ENCODE data around the gene DGUOK.
A peak's percentile ranks its signal among the peaks of the same experiment; 100 is the strongest.

Gene DGUOK

DNA sequence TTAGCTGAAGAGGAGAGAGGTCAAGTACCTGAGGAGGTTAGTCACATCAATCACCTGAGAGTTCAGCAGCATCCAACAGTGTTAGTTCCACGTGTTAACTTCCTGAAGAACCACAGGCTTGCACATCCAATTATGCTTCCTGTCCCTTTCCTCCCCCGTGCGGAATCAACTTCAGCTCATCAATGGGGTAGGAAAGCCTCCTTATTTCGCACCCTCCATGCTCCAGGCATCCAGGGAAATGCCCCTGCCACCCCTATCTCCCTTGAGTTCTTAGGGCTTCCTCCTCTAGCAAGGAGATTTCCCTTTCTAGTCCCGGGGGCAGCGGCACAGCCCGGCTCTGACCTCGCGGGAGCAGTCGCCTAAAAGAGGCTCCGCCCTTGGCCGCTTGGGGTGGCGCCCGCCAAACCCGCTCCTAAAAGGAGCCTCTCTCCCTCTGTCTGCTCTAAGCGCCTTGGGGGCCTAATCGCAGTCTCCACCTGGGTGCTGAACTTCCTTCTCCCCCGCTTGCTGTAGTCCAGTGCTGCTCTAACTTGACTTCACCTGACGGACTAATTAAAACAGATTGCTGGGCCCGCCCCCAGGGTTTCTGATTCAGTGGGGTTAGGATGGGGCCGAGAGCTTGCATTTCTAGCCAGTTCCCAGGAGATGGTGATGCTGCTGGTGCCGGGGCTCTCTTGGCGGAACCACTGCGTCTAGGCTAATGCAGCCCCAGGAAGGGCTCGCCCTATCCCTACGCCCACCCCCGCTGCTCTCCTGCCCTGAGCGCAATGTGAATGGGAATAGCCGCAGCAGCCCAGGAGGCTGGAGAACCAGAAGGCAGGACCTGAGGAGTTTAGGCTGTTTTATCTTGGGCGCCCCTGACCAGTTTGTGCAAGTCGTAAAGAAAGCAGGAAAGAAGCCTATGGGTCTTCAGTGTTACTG, 54.7 kb downstream of the DGUOK start:
- no peak for DNase-seq

DNA sequence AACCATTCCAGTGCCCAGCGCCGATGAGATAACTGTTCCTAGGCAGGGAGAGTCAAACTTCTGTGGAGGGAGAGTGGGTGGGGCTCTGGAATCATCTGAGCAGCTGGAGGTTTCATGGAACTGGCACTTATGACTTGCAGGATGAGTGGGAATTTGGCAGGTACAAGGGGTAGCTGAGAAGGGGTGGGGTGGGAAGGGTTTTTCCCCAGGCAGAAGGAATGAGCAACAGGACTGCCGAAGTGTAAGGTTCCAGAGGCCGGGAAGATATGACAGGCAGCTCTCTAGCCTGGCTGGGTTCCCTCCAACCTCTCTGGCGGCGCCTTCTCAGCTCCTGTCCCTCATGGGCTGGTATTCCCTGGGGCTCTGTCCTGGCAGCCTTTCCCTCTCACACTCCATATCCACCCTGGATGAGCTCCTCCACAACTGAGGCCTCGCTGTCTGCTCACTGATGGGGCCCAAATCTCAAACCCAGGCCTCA, 55.5 kb downstream of the DGUOK start:
- no peak for DNase-seq

DNA sequence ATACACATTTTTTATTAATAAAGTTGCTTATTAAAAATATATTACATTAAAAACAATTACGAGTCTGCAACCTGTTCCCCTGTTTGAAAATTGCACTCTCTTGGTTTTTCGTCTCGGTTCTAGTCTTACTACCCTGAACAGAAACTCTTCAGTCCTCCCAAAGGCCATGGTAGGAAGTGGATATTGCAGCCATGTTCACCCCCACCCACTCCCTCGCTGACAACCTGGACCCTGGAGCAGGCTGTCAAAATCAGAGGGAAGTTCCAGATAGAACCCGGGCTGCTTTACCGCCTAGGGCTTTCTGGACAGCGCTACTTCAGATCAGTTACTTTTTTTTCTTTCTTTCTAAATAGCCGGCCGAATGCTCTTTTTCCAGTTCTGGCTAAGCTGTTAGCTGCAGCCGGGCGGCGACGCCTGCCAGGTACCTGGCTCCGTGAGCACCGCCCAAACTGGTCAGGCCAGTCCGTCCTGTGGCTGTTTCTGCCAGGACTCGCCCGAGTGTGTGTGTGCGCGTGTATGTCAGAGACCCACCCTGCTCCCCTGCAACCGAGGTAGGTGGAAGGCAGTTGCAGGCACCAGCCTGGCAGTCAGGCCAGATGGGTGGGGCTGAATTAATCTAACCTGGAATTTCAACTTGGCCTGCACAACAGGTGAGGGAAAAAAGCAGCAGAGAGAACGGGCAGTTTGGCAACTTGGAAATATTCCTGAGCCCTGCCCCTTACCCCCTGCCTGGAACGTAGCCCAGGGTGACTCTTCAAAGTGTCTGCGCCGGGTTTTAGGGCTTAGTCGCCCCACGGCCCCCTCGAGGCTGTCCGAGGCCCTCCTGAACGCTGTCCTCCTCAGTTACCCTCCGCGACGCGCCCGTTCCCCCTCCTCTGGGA, 56.9 kb downstream of the DGUOK start:
- no peak for DNase-seq

DNA sequence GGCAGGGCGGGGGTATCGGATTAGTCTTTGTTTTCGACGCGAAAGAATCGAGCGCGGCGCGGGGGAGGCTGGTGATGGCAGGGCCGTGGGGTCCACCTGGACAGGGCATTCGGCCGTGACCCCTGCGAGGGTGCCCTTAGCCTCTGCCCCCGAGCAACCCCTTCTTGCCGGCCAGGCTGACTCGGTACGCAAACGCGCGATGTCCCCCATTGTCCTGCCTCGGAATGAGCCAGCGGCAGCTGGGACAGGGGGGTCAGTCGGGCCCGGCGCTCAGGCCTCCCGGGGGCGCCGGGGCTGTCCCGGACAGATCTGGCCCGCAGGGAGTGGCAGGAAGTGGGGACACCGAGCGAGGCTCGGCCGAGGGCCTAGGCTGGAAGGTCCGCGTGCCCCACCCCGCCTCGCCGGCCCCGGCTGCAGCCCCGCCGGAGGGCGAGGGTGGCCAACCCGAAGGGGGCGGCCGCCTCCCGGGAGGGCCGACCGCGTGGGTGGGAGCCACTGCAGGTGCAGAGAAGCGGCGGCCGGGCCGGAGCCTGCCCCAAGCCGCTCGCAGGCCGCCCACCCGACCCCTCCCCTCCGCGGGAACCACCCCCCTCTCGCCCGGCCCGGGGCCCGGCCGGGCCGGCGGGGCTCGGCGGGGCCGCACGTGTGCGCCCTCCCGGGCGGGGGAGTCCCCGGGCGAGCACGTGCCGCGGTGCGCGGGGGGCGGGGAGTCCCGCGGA, 57.7 kb downstream of the DGUOK start, which contains the start of gene TET3:
TSS of gene TET3 (plus strand) at position 708 of the 719 bp plus-strand sequence. CDS start 1,494 bp downstream, outside the sequence.
- peak; percentile 60 for DNase-seq

DNA sequence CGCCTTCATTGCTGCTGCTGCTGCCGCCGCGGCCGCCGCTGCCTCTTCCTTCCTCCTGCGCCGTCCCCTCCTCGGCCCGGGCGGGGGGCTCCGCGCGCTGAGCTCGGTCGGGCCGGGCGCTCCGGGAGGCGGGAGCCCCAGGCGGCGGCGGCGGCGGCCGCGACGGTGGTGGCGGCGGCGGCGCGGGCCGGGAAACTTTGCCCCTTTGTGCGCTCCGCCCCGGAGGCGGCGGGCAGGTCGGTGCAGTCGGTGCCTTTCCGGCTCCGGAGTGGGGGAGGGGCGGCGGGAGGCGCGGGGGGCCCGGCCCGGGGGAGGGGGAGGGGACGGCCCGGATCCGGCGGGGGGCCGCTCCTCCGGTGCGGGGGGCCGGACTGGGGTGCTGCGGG, 58.2 kb downstream of the DGUOK start:
- peak; percentile 47 for DNase-seq

DNA sequence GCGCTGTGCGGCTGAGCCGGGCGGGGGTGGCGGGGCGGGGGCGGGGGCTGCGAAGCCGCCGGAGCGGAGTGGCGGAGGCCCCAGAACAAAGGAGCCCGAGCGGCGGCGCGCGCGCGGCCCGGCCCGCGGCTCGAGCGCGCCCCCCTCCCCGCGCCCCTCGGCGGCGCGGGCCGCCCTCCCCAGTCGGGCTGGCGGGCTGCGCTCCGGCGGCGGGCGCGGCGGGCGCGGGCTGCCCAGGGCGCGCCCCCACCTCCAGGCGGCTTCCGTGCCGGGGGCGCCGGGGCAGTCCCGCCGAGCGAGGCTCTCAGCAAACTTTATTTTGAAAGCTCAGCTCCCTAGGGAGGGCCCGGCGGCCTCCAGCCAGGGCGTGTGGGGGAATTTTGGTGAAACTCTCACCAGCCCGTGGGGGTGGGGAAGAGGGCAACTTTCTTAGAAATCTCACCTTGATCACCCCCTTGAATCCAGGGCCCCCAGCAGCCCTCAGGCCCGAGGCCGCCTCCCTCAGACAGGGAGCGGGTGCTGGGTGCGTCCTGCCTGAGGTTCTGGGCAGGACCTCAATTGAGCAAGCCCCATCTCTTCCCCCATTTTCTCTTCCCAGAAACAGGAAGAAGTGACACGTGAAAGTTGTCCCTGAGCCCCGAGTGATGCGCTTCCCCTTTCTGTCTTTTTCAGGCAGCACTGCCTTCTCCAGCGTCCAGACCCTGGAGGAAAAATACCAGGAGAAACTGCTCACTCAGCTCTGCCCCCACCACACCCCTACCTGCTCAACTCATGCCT, 58.8 kb downstream of the DGUOK start:
- no peak for DNase-seq

DNA sequence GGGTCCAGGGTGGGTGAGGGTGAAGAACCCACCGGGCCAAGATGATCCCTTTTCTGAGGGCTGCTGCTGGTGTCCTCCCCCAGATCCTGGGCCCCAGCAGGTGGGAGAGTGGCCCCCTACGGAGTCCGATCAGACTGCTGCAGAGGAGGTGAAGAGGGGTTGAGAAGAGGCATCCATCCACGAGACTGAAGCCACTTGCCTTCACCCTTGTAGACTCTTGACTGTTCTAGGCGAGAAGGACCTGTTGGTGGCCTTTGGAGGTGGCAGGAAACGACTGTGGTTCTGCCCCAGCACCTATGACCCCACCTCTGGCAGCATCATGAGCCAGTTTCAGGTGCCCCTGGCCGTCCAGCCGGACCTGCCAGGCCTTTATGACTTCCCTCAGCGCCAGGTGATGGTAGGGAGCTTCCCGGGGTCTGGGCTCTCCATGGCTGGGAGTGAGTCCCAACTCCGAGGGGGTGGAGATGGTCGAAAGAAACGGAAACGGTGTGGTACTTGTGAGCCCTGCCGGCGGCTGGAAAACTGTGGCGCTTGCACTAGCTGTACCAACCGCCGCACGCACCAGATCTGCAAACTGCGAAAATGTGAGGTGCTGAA, 59.5 kb downstream of the DGUOK start:
- DNase-seq, result no peak

DNA sequence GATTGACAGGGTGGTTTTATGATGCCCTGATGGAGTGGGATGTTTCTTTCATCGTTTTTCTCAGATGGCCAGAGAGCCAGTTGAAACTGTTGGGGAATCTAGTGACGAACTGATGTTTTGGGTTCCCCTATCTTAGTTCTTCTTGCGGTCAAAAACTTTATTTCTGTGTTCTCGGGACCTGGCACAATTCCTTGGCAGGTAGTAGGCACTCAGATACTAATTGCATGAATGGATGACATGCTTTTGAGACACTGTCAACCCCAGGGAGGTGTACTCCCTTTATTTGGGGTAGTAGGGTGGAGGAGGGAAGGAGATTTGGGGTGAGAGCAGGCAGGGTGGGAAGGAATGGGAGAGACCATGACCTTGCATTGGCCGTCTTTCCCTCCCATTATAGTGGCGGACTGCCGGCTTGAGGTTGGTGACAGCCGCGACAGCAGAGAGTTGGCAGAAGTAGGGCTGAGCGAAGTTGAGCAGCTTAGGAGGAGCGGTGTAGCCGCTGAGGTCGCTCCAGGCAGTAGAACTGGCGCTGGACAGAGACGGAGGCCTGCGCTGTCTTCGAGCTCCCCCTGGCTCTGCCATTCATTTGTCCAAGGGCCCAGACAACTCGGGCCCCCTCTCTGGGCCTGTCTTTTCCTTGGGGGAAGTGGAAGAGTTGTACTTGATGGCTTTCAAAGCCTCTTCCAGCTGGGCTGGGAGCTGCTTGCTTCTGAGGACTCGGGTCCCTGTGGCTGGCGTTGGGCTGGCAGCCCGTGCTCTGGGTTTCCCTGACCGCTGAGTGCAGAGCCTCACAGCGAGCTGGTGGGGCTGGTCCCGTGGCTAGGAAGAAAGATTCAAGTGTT, 60.6 kb downstream of the DGUOK start:
- DNase-seq, result no peak

DNA sequence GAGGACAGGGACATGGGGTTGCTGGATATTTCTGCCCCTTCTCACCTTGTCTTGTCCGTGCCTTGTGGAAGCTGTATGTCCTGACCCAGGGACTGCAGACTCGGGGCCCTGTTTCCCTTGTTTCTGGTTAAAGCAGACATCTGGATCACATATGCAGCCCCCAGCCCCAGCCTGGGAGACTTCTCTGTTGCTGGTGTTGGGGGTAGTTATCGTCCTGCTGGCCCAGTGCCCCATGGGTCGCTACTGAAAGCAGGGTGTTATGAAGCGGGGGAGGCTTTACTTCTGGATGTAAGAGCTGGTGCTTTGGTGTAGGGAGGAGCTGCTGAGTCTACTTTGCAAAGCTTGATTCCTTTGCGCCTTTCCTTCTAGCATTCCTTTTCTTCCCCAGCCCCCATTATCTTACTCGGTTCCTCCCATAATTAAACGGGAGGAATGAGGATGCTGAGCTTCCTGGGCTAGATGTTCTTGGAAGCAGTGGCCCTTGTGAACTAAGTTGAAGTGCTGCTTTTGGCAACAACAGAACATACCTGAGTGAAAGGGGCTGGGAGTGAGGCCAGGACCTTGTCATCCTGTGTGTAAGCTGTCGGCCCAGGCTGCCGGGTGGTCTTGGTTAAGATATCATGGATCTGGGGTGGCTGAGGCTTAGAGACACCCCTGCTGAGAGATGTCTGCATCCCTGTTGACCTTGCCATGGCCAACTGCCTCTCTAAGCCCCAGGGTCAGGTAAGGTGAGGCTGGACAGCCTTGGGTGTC, 61.4 kb downstream of the DGUOK start:
- DNase-seq, result no peak

DNA sequence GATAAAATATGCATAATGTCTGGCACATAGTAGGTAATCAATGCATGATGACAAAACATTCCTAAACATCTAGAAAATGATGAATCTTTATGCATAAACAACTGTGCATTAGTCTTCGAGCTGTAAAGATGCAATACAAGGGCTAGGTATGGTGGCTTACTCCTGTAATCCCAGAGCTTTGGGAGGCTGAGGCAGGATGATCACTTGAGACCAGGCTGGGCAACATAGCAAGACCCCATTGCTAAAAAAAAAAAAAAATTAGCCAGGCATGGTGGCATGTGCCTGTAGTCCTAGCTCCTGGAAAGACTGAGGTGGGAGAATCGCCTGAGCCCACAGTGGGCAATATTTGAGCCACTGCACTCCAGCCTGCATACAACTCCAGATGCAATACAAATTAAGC, 63.3 kb downstream of the DGUOK start:
- DNase-seq, result no peak

DNA sequence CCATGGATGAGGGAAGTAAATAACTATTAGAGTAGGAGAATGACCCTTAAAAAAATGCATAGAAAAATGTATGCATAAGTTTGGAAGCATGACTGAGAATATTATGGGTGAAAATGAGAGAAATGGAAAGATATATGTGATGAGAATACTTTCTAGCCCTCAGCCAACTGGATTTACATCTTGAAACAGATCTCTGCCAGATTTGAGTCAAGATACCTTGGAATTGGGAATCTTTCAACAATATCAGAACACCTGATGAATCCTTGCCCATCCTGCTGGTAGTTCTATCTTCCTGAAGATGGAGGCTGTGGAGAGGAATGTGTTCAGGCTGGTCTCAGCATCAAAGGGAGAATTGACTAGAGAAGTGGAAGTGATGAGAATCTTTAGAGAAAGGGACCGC, 63.9 kb downstream of the DGUOK start:
- no peak for DNase-seq

DNA sequence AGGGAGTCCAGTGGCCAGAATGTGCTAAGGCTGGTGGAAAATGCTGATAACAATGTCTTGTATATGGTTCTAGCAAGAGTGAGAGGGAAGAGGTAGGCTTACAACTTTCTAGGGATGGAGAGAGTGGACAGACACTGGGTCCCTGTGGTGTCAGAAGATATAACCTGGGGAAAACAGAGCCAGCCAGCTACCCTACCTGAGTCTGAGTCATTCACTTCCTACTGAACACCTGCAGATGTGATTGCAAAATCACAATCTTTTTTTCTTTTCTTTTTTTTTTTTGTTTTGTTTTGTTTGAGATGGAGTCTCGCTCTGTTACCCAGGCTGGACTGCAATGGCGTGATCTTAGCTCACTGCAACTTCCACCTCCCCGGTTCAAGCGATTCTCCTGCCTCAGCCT, 65.4 kb downstream of the DGUOK start:
- DNase-seq, result no peak

DNA sequence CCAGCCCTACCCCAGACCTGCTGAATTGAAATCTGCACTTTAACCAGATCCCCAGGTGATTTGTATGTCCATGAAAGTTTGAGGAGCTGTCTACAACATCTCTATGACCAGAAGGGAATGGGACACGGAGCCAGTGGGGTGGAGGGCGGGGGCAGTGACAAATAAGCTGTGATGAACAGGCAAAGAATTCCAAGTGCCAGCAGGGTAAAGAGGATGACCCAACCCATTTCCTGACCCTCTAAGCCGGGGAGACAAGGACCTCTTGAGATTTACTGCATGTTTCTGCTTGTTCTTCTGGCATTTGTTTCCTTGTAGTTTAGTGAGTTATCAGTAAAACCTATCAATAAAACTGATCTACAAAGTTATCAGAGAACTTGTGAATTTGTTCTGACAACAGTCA, 66.7 kb downstream of the DGUOK start:
- no peak for DNase-seq

DNA sequence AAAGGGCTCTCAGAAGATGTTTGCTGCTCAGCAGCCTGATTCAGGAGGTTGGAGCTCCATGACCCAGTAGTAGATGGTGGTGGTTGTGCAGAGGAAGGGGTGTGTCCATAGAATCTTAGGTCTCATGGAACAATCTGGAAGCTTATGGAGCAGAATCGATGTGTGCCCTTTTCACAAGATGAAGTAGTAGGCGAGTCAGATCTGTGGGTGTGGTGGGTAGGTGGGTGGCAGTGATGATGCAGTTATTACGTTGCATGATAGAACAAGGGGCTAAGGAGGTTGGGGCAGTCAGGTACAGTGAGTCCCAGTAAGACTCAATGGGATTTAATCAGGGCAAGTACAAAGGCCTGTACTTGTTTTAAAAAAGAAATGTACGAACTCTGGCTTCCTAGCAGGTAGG, 67.1 kb downstream of the DGUOK start:
- no peak for DNase-seq

DNA sequence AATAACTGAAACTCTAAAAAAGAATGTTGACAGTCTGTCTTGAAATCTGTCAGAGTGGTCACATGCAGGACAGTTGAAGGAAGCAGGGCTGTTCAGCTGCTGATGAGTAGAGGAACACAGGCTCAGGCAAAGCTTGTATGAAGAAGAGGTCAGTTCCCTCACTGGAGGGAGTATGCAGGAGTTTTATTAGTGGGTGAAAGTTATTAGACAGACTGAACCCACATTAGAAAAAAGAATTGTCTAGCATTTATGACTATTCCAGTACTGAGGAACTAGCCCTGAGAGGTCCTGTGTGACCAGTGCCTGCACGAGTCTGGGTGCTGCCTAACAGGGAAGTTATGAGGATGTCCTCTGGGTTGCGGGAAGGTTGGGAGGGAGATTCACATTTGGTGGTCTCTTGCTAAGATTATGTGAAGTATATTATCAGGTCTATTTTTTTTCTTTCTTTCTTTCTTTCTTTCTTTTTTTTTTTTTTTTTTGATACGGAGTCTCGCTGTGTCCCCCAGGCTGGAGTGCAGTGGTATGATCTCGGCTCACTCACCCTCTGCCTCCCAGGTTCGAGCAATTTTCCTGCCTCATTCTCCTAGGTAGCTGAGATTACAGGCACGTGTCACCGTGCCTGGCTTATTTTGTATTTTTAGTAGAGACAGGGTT, 67.6 kb downstream of the DGUOK start:
- DNase-seq, result no peak

DNA sequence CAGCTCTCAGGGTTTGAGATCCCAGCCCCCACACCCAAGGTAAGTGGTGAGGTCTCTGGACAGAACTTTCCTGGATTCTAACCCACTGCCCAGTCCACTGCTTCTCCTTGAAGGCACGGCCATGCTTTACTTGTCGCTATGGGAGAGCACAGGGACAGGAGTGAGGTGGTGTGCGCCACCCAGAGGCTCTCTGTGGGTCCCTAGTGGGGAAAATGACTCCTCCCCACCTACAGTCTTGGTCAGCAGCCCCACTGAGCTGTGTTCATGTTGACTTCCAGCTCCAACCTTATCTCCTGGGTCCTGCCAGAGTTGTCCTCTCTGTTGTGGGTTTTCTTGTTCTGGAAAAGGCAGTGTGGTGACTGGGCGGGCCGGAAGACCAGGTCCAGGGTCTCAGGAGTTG, 69.1 kb downstream of the DGUOK start:
- DNase-seq, result no peak

DNA sequence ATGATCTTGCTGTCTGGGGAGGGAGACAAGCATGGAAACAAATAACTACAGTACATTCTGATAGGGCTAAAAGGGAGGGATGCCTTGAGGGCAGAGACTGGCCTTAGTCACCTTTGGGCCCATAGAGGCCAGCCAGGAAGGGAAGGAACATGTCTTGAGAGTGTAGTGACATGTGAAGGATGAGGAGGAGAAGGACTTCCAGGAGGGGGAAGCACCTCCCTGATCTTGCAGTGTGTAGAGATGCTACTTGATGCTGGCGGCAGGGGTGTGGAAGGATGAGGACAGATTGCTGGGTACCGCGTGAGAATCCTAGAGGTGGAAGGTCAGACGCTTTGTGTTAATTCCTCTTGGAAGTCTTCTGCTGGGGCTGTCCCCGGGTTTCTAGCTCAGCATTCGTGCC, 71.1 kb downstream of the DGUOK start:
- DNase-seq, result no peak

DNA sequence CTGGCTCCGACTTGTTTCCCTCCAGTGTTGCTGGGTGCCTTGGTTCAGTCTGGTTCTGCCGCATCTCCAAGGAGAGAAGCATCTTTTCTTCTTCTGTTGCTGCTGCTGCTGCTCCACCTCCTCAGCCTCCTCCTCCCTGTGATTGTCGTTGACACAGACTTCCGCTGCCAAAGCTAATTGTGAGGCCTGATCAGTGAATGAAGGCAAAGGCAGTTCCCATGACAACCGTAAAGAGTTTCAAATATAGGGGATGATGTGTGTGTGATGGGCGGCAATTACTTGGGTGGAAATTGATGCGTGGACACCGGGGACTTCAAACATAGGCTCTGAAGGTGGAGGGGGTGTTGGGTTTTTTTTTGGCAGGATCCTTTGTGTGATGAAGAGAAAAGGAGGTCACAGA, 71.8 kb downstream of the DGUOK start:
- no peak for DNase-seq

DNA sequence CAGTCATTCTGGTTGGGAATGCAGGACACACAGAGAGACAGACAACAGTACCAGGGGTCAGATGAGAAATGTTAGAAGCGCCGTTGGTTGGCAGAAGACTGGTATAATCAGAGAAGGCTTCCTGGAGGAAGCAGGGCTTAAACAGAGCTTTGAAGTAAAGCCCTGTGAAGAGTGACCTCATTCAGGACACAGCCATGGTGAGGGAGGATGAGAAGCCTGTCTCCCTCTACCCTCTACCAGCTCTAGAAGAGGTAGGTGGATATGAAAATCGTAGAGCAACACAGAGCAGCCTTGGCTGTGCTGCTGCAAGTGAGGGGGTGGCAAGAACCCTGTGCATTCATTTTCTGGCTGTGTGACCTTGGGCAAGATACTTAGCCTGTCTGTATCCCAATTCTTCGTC, 72.3 kb downstream of the DGUOK start:
- DNase-seq, result no peak
